HEK293 (cell line): ENCODE results near the gene CCL2.

Source experiments
- ZNF10 ChIP-seq: fragments of 450-650 bp; formaldehyde crosslinking; IDR thresholded peaks from 2 replicates; pipeline ENCODE4 v1.5.1; 2017; ENCODE audit warnings: missing biosample characterization, missing genetic modification characterization
- ZNF274 ChIP-seq, 2 experiments: fragments of 200-500 bp in 1 of 2; fragments of 450-650 bp in 1 of 2; sonication (Bioruptor generic) in 1 of 2; formaldehyde crosslinking in 1 of 2; IDR thresholded peaks; 2 replicates each; pipeline versions ENCODE4 v1.5.1 to v1.6.1; 2014 to 2016; ENCODE audit warnings: borderline replicate concordance in 1 of 2, inconsistent platforms in 1 of 2, low read length in 1 of 2, missing biosample characterization in 1 of 2, missing genetic modification characterization in 1 of 2

DNA sequence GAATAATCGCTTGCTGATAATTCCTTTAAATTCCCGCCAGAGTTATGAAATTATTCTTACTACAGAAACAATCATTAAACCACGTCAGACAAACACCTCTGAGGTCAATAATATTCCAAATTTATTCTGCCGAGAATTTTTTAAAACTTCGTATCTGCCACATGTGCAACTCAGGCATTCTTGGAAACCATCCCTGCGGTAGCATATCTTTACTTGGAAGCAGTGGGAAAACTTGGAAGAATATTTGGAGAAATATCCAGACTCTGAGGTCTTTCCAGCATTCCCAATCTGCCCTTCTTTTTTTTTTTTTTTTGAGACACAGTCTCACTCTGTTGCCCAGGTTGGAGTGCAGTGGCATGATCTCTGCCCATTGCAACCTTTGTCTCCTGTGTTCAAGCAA lies 28.5 kb downstream of the CCL2 start:
- TF ChIP-seq ZNF274 (IDR thresholded peaks at IDR 0.05; ENCODE audit: low read length) (no peak), ZNF274 (tag by site-specific recombination; IDR thresholded peaks at IDR 0.05; ENCODE audit: borderline replicate concordance) (no peak), ZNF10 (tag by site-specific recombination) (no peak)
